ENCODE results near the gene ANKRD10. TPM values are rescaled to one million over a fixed set of nuclear protein-coding genes. Genes with fewer than 3 reads are reported as not detected.

The ANKRD10 gene
- total RNA-seq, 1 experiment from 2014 or later, result 159 TPM

GRCh38 chr13:110832205-110832479 is 82.7 kb downstream of the ANKRD10 start:
- Histone ChIP-seq H3T11ph (ENCODE audit: low read length) (no peak overlapping the region), H3K4me1 (ENCODE audit: insufficient read depth, low read length) (no peaks in the 10 kb centered on the region), H3K27me3 (ENCODE audit: insufficient read depth, low read length) (no peaks in the 10 kb centered on the region), H4K5ac (ENCODE audit: insufficient read length, low read depth, low read length) (no peak overlapping the region), H3K79me2 (ENCODE audit: insufficient read depth, low read length) (no peaks in the 10 kb centered on the region), H4K20me1 (ENCODE audit: control insufficient read depth, insufficient read depth, insufficient read length) (no peaks in the 10 kb centered on the region), H3K23me2 (ENCODE audit: insufficient read length, low read depth, low read length, poor library complexity, severe bottlenecking) (no peaks in the 10 kb centered on the region), H4K91ac (ENCODE audit: insufficient read length, low read depth, low read length) (no peak overlapping the region), H3K23ac (ENCODE audit: insufficient read length, low read depth, low read length) (no peak overlapping the region), H4K8ac (replicated peaks; ENCODE audit: insufficient read length, low read depth, low read length) (no peak overlapping the region), H3K18ac (ENCODE audit: insufficient read length, low read depth, low read length) (no peak overlapping the region), H3K4me2 (ENCODE audit: insufficient read depth, insufficient read length, low read length) (no peak overlapping the region), H2BK120ac (ENCODE audit: low read depth, low read length, poor library complexity, severe bottlenecking) (no peak overlapping the region), H3K27ac (ENCODE audit: insufficient read length, low read depth, low read length) (no peak overlapping the region), H2BK15ac (ENCODE audit: low read depth, low read length) (no peak overlapping the region; the same call in 1 of the 2 replicates), H3K4ac (ENCODE audit: low read depth, low read length) (no peak overlapping the region), H3K9me3 (ENCODE audit: control insufficient read depth, low read depth, low read length) (no peaks in the 10 kb centered on the region), H2BK12ac (ENCODE audit: insufficient read length, low read depth, low read length) (no peak overlapping the region), H3K9ac (ENCODE audit: extremely low read depth, insufficient read length, low read length) (no peak overlapping the region), H3K79me1 (ENCODE audit: insufficient read depth, low read depth, low read length, poor library complexity, severe bottlenecking) (no peaks in the 10 kb centered on the region), H2AK5ac (ENCODE audit: insufficient read length, low read length) (no peak overlapping the region), H3K14ac (ENCODE audit: insufficient read depth, low read length) (no peak overlapping the region), H2BK20ac (ENCODE audit: low read depth, low read length, poor library complexity, severe bottlenecking) (no peak overlapping the region), H3K56ac (ENCODE audit: insufficient read length, low read depth, low read length) (no peak overlapping the region), H2AFZ (ENCODE audit: low read length) (no peak overlapping the region), H2BK5ac (ENCODE audit: insufficient read length, low read length) (no peak overlapping the region)
- H3K27me3 Mint-ChIP-seq (ENCODE audit: low read depth), result no peaks in the 10 kb centered on the region; the same call in 1 of the 2 replicates
- no peak for DNase-seq
- no peak overlapping the region for H3K27ac Mint-ChIP-seq
- no peak overlapping the region for H3K4me3 Mint-ChIP-seq
- WGBS (ENCODE audit: extremely low coverage, insufficient read length, low lambda C conversion rate), result no CpG with 5 or more reads among the region's 3 CpGs
- H3K9me3 Mint-ChIP-seq, result no peaks in the 10 kb centered on the region; a peak in 1 of 5 replicates
- peaks cover 13 to 16% of the 10 kb centered on the region in 2 experiments for H3K4me1 Mint-ChIP-seq
- no peaks in the 10 kb centered on the region for H3K36me3 Mint-ChIP-seq (ENCODE audit: insufficient read depth in 1 of 3, low read depth in 3 of 3)
- no peak for TF ChIP-seq CTCF (conservative IDR thresholded peaks at IDR 0.05)
